Measurements from ENCODE around the gene GPC6. TPM values are rescaled to one million over a fixed set of nuclear protein-coding genes. Genes with fewer than 3 reads are reported as not detected.

Gene GPC6
- polyA plus RNA-seq, 1 of the 3 experiments (the other 2 are of a cell fraction): 6.7 TPM

GRCh38 chr13:94328381-94329041 lies 1101.9 kb downstream of the GPC6 start:
- POLR2A ChIA-PET: no interaction called here
- Histone ChIP-seq H2AFZ (ENCODE audit: low read depth) (no peak overlapping the region), H3F3A (replicated peaks; ENCODE audit: insufficient read depth) (peaks cover 9% of the 10 kb centered on the region), H3K4me2 (no peak overlapping the region), H3K4me1 (ENCODE audit: control insufficient read depth in 1 of 2, insufficient read depth in 2 of 2, low read depth in 1 of 2, low read length in 1 of 2) (peaks cover 2 to 10% of the 10 kb centered on the region in 2 experiments; a peak in 3 of 4 replicates), H3K9me3 (no peaks in the 10 kb centered on the region), H3K4me3 (ENCODE audit: low read depth in 2 of 2, low read length in 1 of 2) (no peak overlapping the region), H3K79me2 (ENCODE audit: insufficient read depth) (no peaks in the 10 kb centered on the region), H4K20me1 (ENCODE audit: insufficient read depth) (no peaks in the 10 kb centered on the region), H3K27me3 (ENCODE audit: insufficient read depth) (no peaks in the 10 kb centered on the region), H3K27ac (ENCODE audit: low read depth in 2 of 2, low read length in 1 of 2) (peak overlapping the region in 1 of 2 experiments; percentile 81; a peak in 1 of 4 replicates), H3K36me3 (replicated peaks in 1 of 2; ENCODE audit: control insufficient read depth in 1 of 2, insufficient read depth in 2 of 2, low read length in 1 of 2) (no peaks in the 10 kb centered on the region), H3K9ac (no peak overlapping the region), H3K9me2 (no peaks in the 10 kb centered on the region)
- no peak for DNase-seq
- WGBS (ENCODE audit: low lambda C conversion rate): 94% methylated on average over 10 of the region's 13 CpGs
- CTCF ChIA-PET: interaction anchor here (0.7 to 0.9 kb wide), 2 partner anchors 11 to 17 kb away, joined by 3 read pairs; no protein-coding TSS in a partner anchor
- TF ChIP-seq TEAD4 (IDR thresholded peaks at IDR 0.05; ENCODE audit: borderline replicate concordance, insufficient read depth) (no peak), NFIC (IDR thresholded peaks at IDR 0.05; ENCODE audit: borderline replicate concordance) (no peak), USF2 (IDR thresholded peaks at IDR 0.05; ENCODE audit: borderline replicate concordance, low read depth, low read length) (no peak), EP300 (IDR thresholded peaks at IDR 0.05; ENCODE audit: borderline replicate concordance in 1 of 2, low read depth in 1 of 2, low read length in 1 of 2) (no peak), ELF1 (IDR thresholded peaks at IDR 0.05) (no peak), POLR2AphosphoS5 (IDR thresholded peaks at IDR 0.05; ENCODE audit: low read depth, low read length) (no peak), GATA2 (CRISPR knock-in tag; IDR thresholded peaks at IDR 0.05) (no peak), NRF1 (IDR thresholded peaks at IDR 0.05; ENCODE audit: low read depth, low read length) (no peak), REST (IDR thresholded peaks at IDR 0.05; ENCODE audit: low read depth, low read length) (no peak), YY1 (IDR thresholded peaks at IDR 0.05; ENCODE audit: low read depth) (no peak), USF1 (IDR thresholded peaks at IDR 0.05; ENCODE audit: borderline replicate concordance, low read depth) (no peak), TAF1 (IDR thresholded peaks at IDR 0.05; ENCODE audit: borderline replicate concordance, low read depth, low read length) (no peak), CTCF (IDR thresholded peaks at IDR 0.05) (no peak), PBX3 (IDR thresholded peaks at IDR 0.05) (no peak), FOSL2 (IDR thresholded peaks at IDR 0.05; ENCODE audit: borderline replicate concordance, low read depth) (no peak), MAX (IDR thresholded peaks at IDR 0.05; ENCODE audit: low read depth) (no peak), RFX5 (IDR thresholded peaks at IDR 0.05; ENCODE audit: low read length) (no peak), FOXM1 (IDR thresholded peaks at IDR 0.05; ENCODE audit: low read depth) (no peak), JUND (IDR thresholded peaks at IDR 0.05) (no peak)
